MM.1S (cell line): ENCODE data around the gene FMN2.

Experiments used
- DNase-seq: peaks from one replicate; pipeline ENCODE4 v3.0.0-alpha.2; 2015
- H2AFZ ChIP-seq: fragments of 300-600 bp; sonication (generic); 2 replicates; pipeline ENCODE4 v1.6.0; 2016; ENCODE audit warnings: antibody characterized with exemption, low read length
- H3F3A ChIP-seq: fragments of 300-600 bp; sonication (generic); 2 replicates; pipeline ENCODE4 v1.6.1; 2016; ENCODE audit warnings: mild to moderate bottlenecking, antibody characterized with exemption, low read length, moderate library complexity, mixed read lengths; ENCODE audit not compliant: insufficient read depth
- H3K27ac ChIP-seq: fragments of 300-600 bp; sonication (generic); 2 replicates; pipeline ENCODE4 v1.5.1; 2016; ENCODE audit warnings: mild to moderate bottlenecking, low read length
- H3K27me3 ChIP-seq: fragments of 300-600 bp; sonication (generic); replicated peaks from 2 replicates; pipeline ENCODE4 v1.6.0; 2016; ENCODE audit warnings: low read length; ENCODE audit not compliant: insufficient read depth
- H3K36me3 ChIP-seq: fragments of 300-600 bp; sonication (generic); replicated peaks from 2 replicates; pipeline ENCODE4 v1.6.1; 2016; ENCODE audit warnings: mild to moderate bottlenecking, low read length, mixed read lengths; ENCODE audit not compliant: insufficient read depth
- H3K4me1 ChIP-seq: fragments of 300-600 bp; sonication (generic); 2 replicates; pipeline ENCODE4 v1.6.1; 2016; ENCODE audit warnings: low read length, mixed read lengths
- H3K4me2 ChIP-seq: fragments of 300-600 bp; sonication (generic); 2 replicates; pipeline ENCODE4 v1.6.0; 2016; ENCODE audit warnings: low read depth, low read length
- H3K4me3 ChIP-seq: fragments of 300-600 bp; sonication (generic); 2 replicates; pipeline ENCODE4 v1.5.1; 2016; ENCODE audit warnings: low read length, mixed read lengths
- H3K79me2 ChIP-seq: fragments of 300-600 bp; sonication (generic); 2 replicates; pipeline ENCODE4 v1.6.1; 2016; ENCODE audit warnings: mixed run types, low read length, mixed read lengths
- H3K9ac ChIP-seq: fragments of 300-600 bp; sonication (generic); 2 replicates; pipeline ENCODE4 v1.6.1; 2016; ENCODE audit warnings: low read length, mixed read lengths
- H3K9me2 ChIP-seq: fragments of 300-600 bp; sonication (generic); replicated peaks from 2 replicates; pipeline ENCODE4 v1.6.1; 2016; ENCODE audit warnings: mild to moderate bottlenecking, low read length, mixed read lengths; ENCODE audit not compliant: insufficient read depth
- H3K9me3 ChIP-seq: fragments of 300-600 bp; sonication (generic); replicated peaks from 2 replicates; pipeline ENCODE4 v1.6.1; 2016; ENCODE audit warnings: mild to moderate bottlenecking, low read length, mixed read lengths; ENCODE audit not compliant: insufficient read depth
- H4K20me1 ChIP-seq: fragments of 300-600 bp; sonication (generic); 2 replicates; pipeline ENCODE4 v1.6.1; 2016; ENCODE audit warnings: mild to moderate bottlenecking, low read length, moderate library complexity, mixed read lengths; ENCODE audit not compliant: insufficient read depth
- EZH2 ChIP-seq: fragments of 300-600 bp; sonication (generic); optimal IDR thresholded peaks from 2 replicates; pipeline ENCODE3; 2017; ENCODE audit warnings: low read depth, mild to moderate bottlenecking, antibody characterized with exemption, low read length, mixed read lengths
- EZH2phosphoT487 ChIP-seq: fragments of 300-600 bp; sonication (generic); IDR thresholded peaks from 2 replicates; pipeline ENCODE4 v1.6.1; 2018; ENCODE audit warnings: antibody characterized with exemption, low read length
- TF ChIP-seq, protein P1 (sequence below): fragments of 300-600 bp; sonication (generic); IDR thresholded peaks from 2 replicates; pipeline ENCODE4 v1.5.1; 2016; ENCODE audit warnings: antibody characterized with exemption, low read length, mixed read lengths

Gene FMN2

DNA sequence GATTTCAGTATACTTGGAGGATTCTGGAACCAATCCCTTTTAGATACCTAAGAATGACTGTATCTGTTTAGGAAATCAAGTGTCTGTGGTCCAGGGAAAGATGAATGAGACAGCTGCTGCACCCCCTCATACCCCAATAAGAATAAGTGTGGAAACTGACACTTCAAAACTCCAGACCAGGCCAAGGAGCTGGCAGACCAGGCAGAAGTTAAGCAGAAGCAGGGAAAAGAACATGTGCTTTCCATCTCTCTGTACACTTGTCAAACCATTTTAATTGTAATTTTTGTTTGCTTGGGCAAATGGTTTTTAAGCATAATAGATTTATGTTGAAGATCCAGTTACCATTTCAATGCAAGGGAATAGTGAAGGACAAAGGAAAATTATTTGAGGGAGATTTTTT, 420.1 kb downstream of the FMN2 start:
- Histone ChIP-seq H3K4me2 (no peak overlapping the region), H3K4me1 (no peaks in the 10 kb centered on the region), H3K4me3 (no peak overlapping the region), H3K27me3 (no peaks in the 10 kb centered on the region), H3K79me2 (no peaks in the 10 kb centered on the region), H4K20me1 (no peaks in the 10 kb centered on the region), H3K36me3 (no peaks in the 10 kb centered on the region), H3K9ac (no peak overlapping the region), H3K27ac (no peak overlapping the region), H3K9me3 (no peaks in the 10 kb centered on the region), H2AFZ (no peak overlapping the region), H3F3A (no peaks in the 10 kb centered on the region), H3K9me2 (no peaks in the 10 kb centered on the region)
- DNase-seq, result no peak
- TF ChIP-seq EZH2phosphoT487 (no peak), EZH2 (no peak)
- TF ChIP-seq, protein P1, sequence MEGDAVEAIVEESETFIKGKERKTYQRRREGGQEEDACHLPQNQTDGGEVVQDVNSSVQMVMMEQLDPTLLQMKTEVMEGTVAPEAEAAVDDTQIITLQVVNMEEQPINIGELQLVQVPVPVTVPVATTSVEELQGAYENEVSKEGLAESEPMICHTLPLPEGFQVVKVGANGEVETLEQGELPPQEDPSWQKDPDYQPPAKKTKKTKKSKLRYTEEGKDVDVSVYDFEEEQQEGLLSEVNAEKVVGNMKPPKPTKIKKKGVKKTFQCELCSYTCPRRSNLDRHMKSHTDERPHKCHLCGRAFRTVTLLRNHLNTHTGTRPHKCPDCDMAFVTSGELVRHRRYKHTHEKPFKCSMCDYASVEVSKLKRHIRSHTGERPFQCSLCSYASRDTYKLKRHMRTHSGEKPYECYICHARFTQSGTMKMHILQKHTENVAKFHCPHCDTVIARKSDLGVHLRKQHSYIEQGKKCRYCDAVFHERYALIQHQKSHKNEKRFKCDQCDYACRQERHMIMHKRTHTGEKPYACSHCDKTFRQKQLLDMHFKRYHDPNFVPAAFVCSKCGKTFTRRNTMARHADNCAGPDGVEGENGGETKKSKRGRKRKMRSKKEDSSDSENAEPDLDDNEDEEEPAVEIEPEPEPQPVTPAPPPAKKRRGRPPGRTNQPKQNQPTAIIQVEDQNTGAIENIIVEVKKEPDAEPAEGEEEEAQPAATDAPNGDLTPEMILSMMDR, result no peak

DNA sequence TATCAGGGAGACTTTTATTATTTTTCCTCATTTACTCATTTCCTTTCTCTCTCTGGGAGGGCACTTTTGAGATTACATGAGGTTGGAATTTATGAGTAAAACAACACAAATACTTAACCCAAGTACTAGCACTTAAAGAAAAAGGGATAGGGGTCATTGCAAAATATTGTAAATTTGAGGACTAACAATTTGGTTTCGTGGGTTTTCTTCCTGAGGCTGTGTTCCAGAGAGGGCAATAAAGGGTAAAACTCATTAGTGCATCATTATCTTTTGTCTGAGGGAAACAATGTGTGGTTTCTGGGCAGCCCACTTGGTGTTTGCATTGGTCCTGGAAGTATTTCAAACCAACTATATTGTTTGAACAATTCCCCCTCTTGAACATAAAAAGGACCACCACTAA, 423.8 kb downstream of the FMN2 start:
- no peaks in the 10 kb centered on the region for H3K9me3 ChIP-seq
- H3K27me3 ChIP-seq, result no peaks in the 10 kb centered on the region
- no peaks in the 10 kb centered on the region for H4K20me1 ChIP-seq
- H3K4me2 ChIP-seq, result no peak overlapping the region
- H3K36me3 ChIP-seq, result no peaks in the 10 kb centered on the region
- H3K9ac ChIP-seq, result no peak overlapping the region
- H3K9me2 ChIP-seq, result no peaks in the 10 kb centered on the region
- no peak overlapping the region for H3K27ac ChIP-seq
- no peaks in the 10 kb centered on the region for H3K4me1 ChIP-seq
- no peaks in the 10 kb centered on the region for H3K79me2 ChIP-seq
- DNase-seq, result no peak
- TF ChIP-seq EZH2, result no peak
- TF ChIP-seq, protein P1, result no peak
- TF ChIP-seq EZH2phosphoT487, result no peak
- no peak overlapping the region for H2AFZ ChIP-seq
- no peak overlapping the region for H3K4me3 ChIP-seq
- no peaks in the 10 kb centered on the region for H3F3A ChIP-seq

DNA sequence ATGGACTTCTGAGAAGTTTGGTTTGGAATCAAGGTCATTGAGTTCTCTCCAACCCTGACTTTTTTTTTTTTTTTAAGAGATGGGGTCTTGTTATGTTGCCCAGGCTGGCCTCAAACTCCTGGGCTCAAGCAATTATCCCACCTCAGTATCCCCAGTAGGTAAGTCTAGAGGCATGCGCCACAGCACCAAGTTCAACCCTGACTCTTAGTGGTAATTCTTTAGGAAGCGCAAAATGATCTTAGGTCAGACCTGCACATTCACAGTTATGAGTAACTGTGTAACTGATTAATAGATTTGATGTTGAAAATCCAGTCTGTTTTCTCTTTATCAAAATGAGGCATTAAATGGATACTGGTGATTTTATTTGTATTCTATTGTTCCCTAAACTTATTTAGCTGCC, 424.4 kb downstream of the FMN2 start:
- Histone ChIP-seq H3K4me3 (no peak overlapping the region), H3K79me2 (no peaks in the 10 kb centered on the region), H3K9ac (no peak overlapping the region), H3F3A (no peaks in the 10 kb centered on the region), H4K20me1 (no peaks in the 10 kb centered on the region), H2AFZ (no peak overlapping the region), H3K27me3 (no peaks in the 10 kb centered on the region), H3K36me3 (no peaks in the 10 kb centered on the region), H3K4me2 (no peak overlapping the region), H3K9me3 (no peaks in the 10 kb centered on the region), H3K27ac (no peak overlapping the region), H3K4me1 (no peaks in the 10 kb centered on the region), H3K9me2 (no peaks in the 10 kb centered on the region)
- TF ChIP-seq EZH2phosphoT487, result no peak
- DNase-seq, result no peak

DNA sequence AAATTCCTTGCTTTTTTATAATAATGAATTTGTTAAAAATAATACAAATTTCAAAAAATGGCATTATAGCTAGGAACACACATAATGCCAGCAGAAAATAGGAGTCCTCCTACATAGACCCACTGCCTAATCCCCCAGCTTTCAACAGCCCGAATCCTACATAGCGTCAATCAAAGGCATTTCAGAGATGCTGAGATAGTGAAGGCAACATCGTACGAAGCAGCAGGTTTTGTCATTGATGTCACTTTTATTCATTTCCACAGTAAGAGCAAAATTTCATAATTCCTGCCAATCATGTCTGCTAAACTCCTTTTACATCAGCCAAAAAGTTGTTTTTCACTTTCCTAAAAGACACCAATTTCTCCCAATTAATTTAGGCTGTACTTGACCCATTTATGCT, 426.2 kb downstream of the FMN2 start:
- no peaks in the 10 kb centered on the region for H3K79me2 ChIP-seq
- no peak for DNase-seq
- H4K20me1 ChIP-seq, result no peaks in the 10 kb centered on the region
- no peak overlapping the region for H3K4me2 ChIP-seq
- no peak for TF ChIP-seq EZH2
- no peak for TF ChIP-seq EZH2phosphoT487
- TF ChIP-seq, protein P1, result no peak
- H3K27ac ChIP-seq, result no peak overlapping the region
- H3K27me3 ChIP-seq, result no peaks in the 10 kb centered on the region
- H3K36me3 ChIP-seq, result no peaks in the 10 kb centered on the region
- no peaks in the 10 kb centered on the region for H3F3A ChIP-seq
- no peaks in the 10 kb centered on the region for H3K9me3 ChIP-seq
- H2AFZ ChIP-seq, result no peak overlapping the region
- no peak overlapping the region for H3K9ac ChIP-seq
- H3K9me2 ChIP-seq, result no peaks in the 10 kb centered on the region
- H3K4me1 ChIP-seq, result no peaks in the 10 kb centered on the region
- H3K4me3 ChIP-seq, result no peak overlapping the region
